Nephron progenitor cell (in vitro differentiated cells): Measurements from ENCODE around the gene NIPSNAP3A.

Source experiments
- DNase-seq: peaks from one replicate; pipeline ENCODE4 v3.0.0; 2021
- H3K27ac Mint-ChIP-seq: 2 replicates; pipeline ENCODE4 v1.8.0; 2021; ENCODE audit warnings: mild to moderate bottlenecking, moderate library complexity, mixed read lengths
- H3K27me3 Mint-ChIP-seq: 2 replicates; pipeline ENCODE4 v1.8.0; 2021; ENCODE audit warnings: mild to moderate bottlenecking, low read depth, mixed read lengths; ENCODE audit not compliant: poor library complexity
- H3K36me3 Mint-ChIP-seq: 2 replicates; pipeline ENCODE4 v1.8.0; 2021; ENCODE audit warnings: low read depth, mixed read lengths
- H3K4me1 Mint-ChIP-seq: 2 replicates; pipeline ENCODE4 v1.8.0; 2021; ENCODE audit warnings: mixed read lengths
- H3K4me3 Mint-ChIP-seq: 2 replicates; pipeline ENCODE4 v1.8.0; 2021; ENCODE audit warnings: mild to moderate bottlenecking, moderate library complexity, mixed read lengths
- H3K9me3 Mint-ChIP-seq: 2 replicates; pipeline ENCODE4 v1.8.0; 2021; ENCODE audit warnings: mild to moderate bottlenecking, moderate library complexity, mixed read lengths
- TF ChIP-seq, protein P1 (sequence below): fragments of 200-600 bp; sonication (generic); IDR thresholded peaks from 2 replicates; pipeline ENCODE4 v1.5.0; 2021; ENCODE audit warnings: antibody characterized with exemption

Gene NIPSNAP3A

DNA sequence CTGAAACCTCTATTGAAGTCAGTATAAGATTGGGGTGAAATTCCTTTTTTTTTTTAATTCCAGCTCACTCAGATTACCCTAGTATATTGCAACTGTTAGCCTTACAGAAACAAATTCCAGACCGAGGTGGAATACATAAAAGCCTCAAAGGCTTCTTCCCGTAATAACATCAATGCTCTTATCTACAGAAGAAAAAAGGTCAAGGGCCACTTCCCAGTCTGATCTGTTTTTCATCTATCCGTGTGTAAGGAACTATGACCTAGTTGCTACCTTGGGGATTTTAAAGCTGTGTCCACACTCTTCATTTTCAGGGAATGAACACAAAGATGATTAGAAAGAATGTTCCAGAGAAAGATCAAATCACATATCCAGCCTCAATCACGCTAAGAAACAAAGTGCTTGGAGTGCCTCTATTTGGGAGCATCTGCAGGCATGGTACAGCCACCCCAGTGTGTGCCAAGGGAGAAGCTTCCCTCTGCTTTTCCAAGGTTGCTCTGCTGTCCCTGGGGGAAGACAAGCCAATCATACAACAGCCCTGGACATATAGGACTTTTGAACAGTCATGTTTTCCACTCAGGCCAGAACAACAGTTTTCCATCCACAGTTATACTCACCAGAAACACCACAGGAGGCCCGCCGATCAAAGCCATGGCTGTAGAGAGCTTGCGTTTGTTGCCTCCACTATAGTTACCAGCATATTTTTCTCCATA, 40.0 kb downstream of the NIPSNAP3A start:
- Mint-ChIP-seq H3K36me3 (peaks cover 69% of the 10 kb centered on the region), H3K27ac (peak overlapping the region; percentile 20)
- TF ChIP-seq, protein P1, sequence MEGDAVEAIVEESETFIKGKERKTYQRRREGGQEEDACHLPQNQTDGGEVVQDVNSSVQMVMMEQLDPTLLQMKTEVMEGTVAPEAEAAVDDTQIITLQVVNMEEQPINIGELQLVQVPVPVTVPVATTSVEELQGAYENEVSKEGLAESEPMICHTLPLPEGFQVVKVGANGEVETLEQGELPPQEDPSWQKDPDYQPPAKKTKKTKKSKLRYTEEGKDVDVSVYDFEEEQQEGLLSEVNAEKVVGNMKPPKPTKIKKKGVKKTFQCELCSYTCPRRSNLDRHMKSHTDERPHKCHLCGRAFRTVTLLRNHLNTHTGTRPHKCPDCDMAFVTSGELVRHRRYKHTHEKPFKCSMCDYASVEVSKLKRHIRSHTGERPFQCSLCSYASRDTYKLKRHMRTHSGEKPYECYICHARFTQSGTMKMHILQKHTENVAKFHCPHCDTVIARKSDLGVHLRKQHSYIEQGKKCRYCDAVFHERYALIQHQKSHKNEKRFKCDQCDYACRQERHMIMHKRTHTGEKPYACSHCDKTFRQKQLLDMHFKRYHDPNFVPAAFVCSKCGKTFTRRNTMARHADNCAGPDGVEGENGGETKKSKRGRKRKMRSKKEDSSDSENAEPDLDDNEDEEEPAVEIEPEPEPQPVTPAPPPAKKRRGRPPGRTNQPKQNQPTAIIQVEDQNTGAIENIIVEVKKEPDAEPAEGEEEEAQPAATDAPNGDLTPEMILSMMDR, result no peak

DNA sequence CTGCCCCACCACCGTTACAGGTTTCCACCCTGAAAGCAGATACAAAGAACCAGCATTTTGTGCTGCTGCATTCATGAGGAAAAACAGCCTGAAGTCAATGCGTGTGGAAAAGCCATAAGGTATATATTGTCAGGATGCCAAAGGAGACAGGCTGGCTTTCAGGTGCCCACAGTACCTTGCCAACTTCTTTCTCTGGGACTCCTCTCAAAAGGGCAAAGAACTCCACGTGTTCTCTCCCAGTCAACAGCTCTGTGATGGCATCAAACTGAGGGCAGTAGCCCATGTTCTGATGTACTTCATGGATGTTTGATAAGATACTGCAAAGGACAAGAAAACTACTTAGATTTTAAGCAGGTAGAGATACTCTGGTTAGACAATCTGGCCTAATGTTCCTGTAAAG, 40.8 kb downstream of the NIPSNAP3A start:
- TF ChIP-seq, protein P1, result no peak
- H3K9me3 Mint-ChIP-seq, result no peaks in the 10 kb centered on the region
- no peak for DNase-seq
- H3K4me1 Mint-ChIP-seq, result no peaks in the 10 kb centered on the region
- H3K4me3 Mint-ChIP-seq, result no peak overlapping the region
- no peak overlapping the region for H3K27ac Mint-ChIP-seq
- H3K27me3 Mint-ChIP-seq, result peaks cover 3% of the 10 kb centered on the region
- H3K36me3 Mint-ChIP-seq, result peaks cover 76% of the 10 kb centered on the region

More for the DNA sequence above, 40.0 kb downstream of the NIPSNAP3A start:
- no peaks in the 10 kb centered on the region for H3K4me1 Mint-ChIP-seq
- H3K9me3 Mint-ChIP-seq, result no peaks in the 10 kb centered on the region
- H3K4me3 Mint-ChIP-seq, result no peak overlapping the region
- DNase-seq, result no peak
- no peaks in the 10 kb centered on the region for H3K27me3 Mint-ChIP-seq

GRCh38 chr9:104794070-104794469, 46.6 kb downstream of the NIPSNAP3A start:
- DNase-seq, result no peak
- Mint-ChIP-seq H3K4me1 (no peaks in the 10 kb centered on the region), H3K4me3 (no peak overlapping the region), H3K36me3 (peaks cover 68% of the 10 kb centered on the region), H3K27me3 (peaks cover 9% of the 10 kb centered on the region), H3K9me3 (no peaks in the 10 kb centered on the region), H3K27ac (no peak overlapping the region)
- TF ChIP-seq, protein P1, result no peak

- TF ChIP-seq, protein P1, result no peak
- DNase-seq, result no peak
- Mint-ChIP-seq H3K4me1 (no peaks in the 10 kb centered on the region), H3K27me3 (peaks cover 9% of the 10 kb centered on the region), H3K36me3 (peaks cover 68% of the 10 kb centered on the region), H3K9me3 (no peaks in the 10 kb centered on the region), H3K4me3 (no peak overlapping the region), H3K27ac (no peak overlapping the region)
Measured at GRCh38 chr9:104795082-104795481, 47.6 kb downstream of the NIPSNAP3A start.

DNA sequence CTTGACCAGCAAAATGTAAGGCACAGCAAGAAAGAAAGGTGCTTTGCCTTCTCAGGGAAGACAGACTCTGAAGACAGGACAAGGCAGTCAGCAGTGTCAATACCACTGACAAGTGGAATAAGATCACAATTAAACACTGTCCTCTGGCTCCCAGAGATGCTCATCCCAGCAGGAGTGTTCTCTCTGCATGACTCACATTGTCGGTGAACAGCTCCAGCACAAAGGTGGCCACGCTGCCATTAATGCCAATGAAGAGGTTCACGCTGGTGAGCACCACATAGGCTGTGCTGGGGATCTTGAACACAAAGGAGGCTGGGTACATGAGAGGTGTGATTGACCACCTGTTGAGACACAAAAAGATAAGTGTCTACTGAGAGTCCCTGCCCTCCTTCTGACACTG, 48.4 kb downstream of the NIPSNAP3A start:
- Mint-ChIP-seq H3K4me3 (no peak overlapping the region), H3K9me3 (no peaks in the 10 kb centered on the region), H3K27me3 (peaks cover 9% of the 10 kb centered on the region), H3K4me1 (no peaks in the 10 kb centered on the region), H3K27ac (no peak overlapping the region), H3K36me3 (peaks cover 65% of the 10 kb centered on the region)
- TF ChIP-seq, protein P1, result no peak
- DNase-seq, result no peak
